Kidney epithelial cell (primary cell): Measurements from ENCODE around the gene PACS2. TPM values are rescaled to one million over a fixed set of nuclear protein-coding genes. Genes with fewer than 3 reads are reported as not detected.

Experiments
- DNase-seq: peaks from one replicate; pipeline ENCODE4 v3.0.0-alpha.2; 2010; ENCODE audit warnings: low read depth
- H3K27me3 ChIP-seq: 2 replicates; pipeline ENCODE4 v1.6.0; 2011; ENCODE audit warnings: low read length; ENCODE audit not compliant: control insufficient read depth, insufficient read depth
- H3K36me3 ChIP-seq: 2 replicates; pipeline ENCODE4 v1.5.1; 2011; ENCODE audit warnings: low read length; ENCODE audit not compliant: control insufficient read depth, insufficient read depth
- H3K4me3 ChIP-seq: 2 replicates; pipeline ENCODE4 v1.5.1; 2011; ENCODE audit warnings: low read depth, mild to moderate bottlenecking, control low read depth, low read length
- total RNA-seq: library from RNA; depleted of rRNA; stranded (reverse); fragments of >200 nt; gene quantifications from 2 replicates; pipeline ENCODE4 v1.2.3, GENCODE V29; 2015
- TF ChIP-seq, protein P1 (sequence below): IDR thresholded peaks from 2 replicates; pipeline ENCODE4 v1.5.1; 2011; ENCODE audit warnings: mild to moderate bottlenecking, moderate library complexity, low read length, control low read depth, inconsistent platforms; ENCODE audit not compliant: insufficient read depth, poor library complexity, severe bottlenecking

PACS2 gene
- total RNA-seq, 1 donor from 2014 or later: 105 TPM

DNA sequence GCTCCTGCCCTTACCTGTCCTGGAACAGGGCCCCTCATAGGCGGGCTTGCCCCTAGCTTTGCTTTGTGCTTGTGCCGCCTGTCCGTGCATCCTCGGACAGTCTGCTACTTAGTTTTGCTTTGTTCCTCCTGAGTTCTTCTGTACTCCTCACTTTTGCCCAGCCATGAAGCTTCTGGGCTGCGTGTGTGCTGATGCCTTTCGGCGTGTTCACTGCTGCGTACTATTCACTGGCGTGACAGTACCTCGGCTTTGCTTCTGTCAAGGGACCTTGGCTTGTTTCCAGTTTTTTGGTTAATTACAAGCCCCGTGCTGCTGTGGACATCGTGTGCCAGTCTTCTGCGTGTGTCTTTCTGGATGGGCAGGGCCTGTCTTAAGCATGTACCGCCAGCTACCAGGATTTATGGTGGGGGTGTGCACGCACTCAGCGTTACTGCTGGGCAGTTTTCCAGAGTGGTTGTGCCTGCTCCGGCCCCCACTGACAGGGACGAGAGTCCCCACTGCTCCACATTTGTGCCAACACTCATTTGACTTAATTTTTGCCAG lies 2.5 kb downstream of the PACS2 start:
- TF ChIP-seq, protein P1, sequence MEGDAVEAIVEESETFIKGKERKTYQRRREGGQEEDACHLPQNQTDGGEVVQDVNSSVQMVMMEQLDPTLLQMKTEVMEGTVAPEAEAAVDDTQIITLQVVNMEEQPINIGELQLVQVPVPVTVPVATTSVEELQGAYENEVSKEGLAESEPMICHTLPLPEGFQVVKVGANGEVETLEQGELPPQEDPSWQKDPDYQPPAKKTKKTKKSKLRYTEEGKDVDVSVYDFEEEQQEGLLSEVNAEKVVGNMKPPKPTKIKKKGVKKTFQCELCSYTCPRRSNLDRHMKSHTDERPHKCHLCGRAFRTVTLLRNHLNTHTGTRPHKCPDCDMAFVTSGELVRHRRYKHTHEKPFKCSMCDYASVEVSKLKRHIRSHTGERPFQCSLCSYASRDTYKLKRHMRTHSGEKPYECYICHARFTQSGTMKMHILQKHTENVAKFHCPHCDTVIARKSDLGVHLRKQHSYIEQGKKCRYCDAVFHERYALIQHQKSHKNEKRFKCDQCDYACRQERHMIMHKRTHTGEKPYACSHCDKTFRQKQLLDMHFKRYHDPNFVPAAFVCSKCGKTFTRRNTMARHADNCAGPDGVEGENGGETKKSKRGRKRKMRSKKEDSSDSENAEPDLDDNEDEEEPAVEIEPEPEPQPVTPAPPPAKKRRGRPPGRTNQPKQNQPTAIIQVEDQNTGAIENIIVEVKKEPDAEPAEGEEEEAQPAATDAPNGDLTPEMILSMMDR: no peak
- DNase-seq: no peak
- no peaks in the 10 kb centered on the region for H3K36me3 ChIP-seq
- H3K27me3 ChIP-seq: no peaks in the 10 kb centered on the region
- H3K4me3 ChIP-seq: no peak overlapping the region

DNA sequence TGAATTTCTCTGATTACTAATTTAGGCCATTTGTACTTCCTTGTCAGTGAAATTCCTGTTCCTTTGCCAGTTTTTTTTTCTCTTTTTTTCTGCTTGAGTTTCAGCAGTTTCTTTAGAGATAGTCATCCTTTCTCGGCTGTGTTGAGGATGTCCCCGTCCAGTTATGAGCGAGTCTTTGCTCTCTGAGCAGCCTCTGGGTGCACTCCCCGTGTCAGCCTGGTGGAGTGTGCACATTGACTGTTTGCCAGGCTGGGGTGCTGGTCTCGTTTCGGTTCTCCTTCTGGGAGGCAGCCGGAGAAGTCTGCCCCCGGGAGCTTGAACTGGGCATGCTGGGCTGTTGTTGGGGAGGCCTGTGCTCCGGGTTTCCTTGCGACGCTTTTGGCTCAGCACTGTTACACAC lies 3.0 kb downstream of the PACS2 start:
- Histone ChIP-seq H3K27me3 (no peaks in the 10 kb centered on the region), H3K36me3 (no peaks in the 10 kb centered on the region), H3K4me3 (no peak overlapping the region)
- TF ChIP-seq, protein P1: no peak
- no peak for DNase-seq

DNA sequence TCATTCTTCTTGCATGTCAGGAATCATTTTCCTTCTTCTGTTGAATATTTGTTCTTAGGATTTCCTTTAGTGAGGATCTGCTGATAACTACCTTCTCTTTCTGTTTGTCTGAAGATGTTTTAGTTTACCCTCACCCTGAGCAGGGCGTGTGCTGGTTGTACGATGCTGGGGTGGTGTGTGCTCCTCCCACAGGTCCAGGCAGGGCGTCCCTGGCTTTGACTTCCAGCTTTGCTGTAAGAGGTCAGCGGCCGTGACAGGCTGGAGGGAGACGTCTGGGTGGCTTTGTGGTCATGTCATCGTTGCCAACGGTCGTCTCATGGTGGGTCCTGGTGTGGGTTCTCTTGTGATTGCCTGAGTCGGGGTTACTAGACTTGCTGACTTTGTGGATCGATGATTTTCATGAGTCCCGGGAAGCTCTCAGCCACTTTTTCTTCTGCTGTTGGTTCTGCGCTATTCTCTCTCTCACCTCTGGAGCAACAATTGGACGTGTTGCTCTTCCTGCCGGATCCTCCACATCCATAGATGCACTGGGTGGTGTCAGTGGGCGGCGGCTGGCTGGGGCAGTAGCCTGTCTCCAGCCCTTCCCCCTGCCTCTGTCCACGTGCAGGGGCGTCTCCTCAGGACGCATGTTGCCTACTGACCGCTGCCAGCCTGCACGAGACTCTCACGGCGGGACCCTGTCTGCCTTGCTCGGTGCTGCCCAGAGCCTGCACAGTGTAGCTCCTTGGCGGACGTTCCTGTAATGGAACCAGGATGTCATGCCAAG lies 8.4 kb downstream of the PACS2 start:
- TF ChIP-seq, protein P1: no peak
- no peaks in the 10 kb centered on the region for H3K36me3 ChIP-seq
- DNase-seq: no peak
- no peaks in the 10 kb centered on the region for H3K27me3 ChIP-seq
- H3K4me3 ChIP-seq: no peak overlapping the region

DNA sequence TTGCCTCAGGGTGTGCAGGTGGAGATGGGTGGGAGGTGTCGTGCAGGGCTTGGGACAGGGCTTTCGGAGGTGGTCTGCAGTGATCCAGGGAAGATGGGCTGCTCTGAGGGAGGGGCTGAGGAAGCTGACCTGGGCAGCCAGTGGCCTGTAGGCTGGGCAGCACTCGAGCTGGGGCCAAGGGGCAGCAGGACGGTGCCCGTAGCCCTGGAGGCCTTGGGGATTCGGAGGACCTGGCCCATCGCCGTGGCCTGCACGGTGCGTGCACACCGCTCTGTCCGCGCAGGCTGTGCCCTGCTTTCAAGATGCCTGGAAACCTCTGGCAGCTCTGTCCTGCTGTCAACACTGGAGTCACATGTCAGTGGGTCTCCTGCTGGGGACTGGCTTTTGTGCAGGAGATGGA lies 9.1 kb downstream of the PACS2 start:
- Histone ChIP-seq H3K4me3 (no peak overlapping the region), H3K27me3 (no peaks in the 10 kb centered on the region), H3K36me3 (no peaks in the 10 kb centered on the region)
- TF ChIP-seq, protein P1: no peak
- no peak for DNase-seq

DNA sequence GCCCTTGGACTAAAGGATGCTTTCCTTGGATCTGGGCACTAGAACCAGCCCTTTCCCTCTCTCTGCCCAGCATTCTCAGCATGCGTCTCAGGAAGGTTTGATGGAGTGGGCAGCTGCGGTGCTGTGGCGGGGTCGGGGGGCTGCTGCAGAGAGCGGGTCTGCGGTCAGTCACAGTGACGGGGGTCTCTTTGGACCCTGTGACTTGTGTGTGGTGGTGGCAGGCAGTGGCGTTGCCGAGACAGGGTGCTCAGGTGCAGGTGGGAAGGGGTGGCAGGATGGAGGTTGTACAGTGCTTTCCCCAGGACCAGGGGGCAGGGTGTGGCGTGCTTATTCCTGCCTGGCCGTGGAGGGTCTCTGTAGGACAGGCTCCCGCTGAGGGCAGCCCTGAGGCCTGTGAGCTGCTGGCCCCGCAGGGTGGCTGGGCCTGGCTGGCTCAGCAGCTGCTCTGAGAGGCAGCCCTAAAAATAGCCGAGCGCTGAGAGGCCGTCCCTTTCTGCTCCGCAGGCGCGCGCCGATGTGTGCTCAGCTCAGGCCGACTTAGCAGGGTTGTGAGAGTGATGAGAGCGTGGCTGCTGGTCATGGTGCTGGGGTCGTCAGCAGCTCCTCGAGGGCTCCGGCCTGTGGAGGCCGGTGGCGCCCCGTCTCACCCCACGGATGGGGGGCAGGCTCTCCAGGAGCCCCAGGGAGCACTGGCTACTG lies 9.7 kb downstream of the PACS2 start:
- H3K27me3 ChIP-seq: no peaks in the 10 kb centered on the region
- TF ChIP-seq, protein P1: no peak
- DNase-seq: no peak
- H3K4me3 ChIP-seq: no peak overlapping the region
- no peaks in the 10 kb centered on the region for H3K36me3 ChIP-seq
